COLO668 (cell line): Measurements from ENCODE around the gene MYOZ1.
A peak's percentile ranks its signal among the peaks of the same experiment; 100 is the strongest.
"Not testable (repeated sequence)": the region's sequence is repeated elsewhere in the genome, so short reads cannot be mapped to it uniquely, and the experiment has no call there.

Experiments used
- DNase-seq: peaks from one replicate; lab custom pipeline; 2025; ENCODE audit not compliant: unreplicated experiment; lab: John Stamatoyannopoulos, UW

Gene MYOZ1

GRCh38 chr10:73647875-73648651, 6.8 kb upstream of the MYOZ1 start:
- no peak for DNase-seq

- DNase-seq, result peak; percentile 64
These were observed 6.1 kb upstream of the MYOZ1 start for GRCh38 chr10:73647211-73647874.

GRCh38 chr10:73646598-73647041, 5.3 kb upstream of the MYOZ1 start:
- DNase-seq, result no peak

GRCh38 chr10:73645251-73645650, 4.0 kb upstream of the MYOZ1 start:
- DNase-seq, result no peak

- DNase-seq, result no peak
These were observed 3.5 kb upstream of the MYOZ1 start for GRCh38 chr10:73644767-73645166.

- peak; percentile 25 for DNase-seq
These were observed 2.9 kb upstream of the MYOZ1 start for GRCh38 chr10:73644015-73644743.

- DNase-seq, result no peak
These were observed 2.1 kb upstream of the MYOZ1 start for GRCh38 chr10:73643362-73643761.

- DNase-seq, result no peak
These were observed 2.0 kb downstream of the MYOZ1 start for GRCh38 chr10:73639286-73639685.

- no peak for DNase-seq
These were observed 5.5 kb downstream of the MYOZ1 start for GRCh38 chr10:73635781-73636180.

- DNase-seq, result no peak
These were observed 6.9 kb downstream of the MYOZ1 start for GRCh38 chr10:73634421-73634820.

GRCh38 chr10:73629165-73629564, 12.1 kb downstream of the MYOZ1 start:
- DNase-seq, result no peak

GRCh38 chr10:73628405-73628804, 12.9 kb downstream of the MYOZ1 start:
- no peak for DNase-seq

- DNase-seq, result no peak
These were observed 14.0 kb downstream of the MYOZ1 start for GRCh38 chr10:73627300-73627699.

GRCh38 chr10:73625884-73626752, 15.2 kb downstream of the MYOZ1 start:
- DNase-seq, result peak; percentile 92

- DNase-seq, result peak; percentile 32
These were observed 16.0 kb downstream of the MYOZ1 start for GRCh38 chr10:73625004-73625883.

GRCh38 chr10:73623056-73623455, 18.2 kb downstream of the MYOZ1 start:
- no peak for DNase-seq

- DNase-seq, result not testable (repeated sequence)
These were observed 20.3 kb downstream of the MYOZ1 start for GRCh38 chr10:73620974-73621373.

- DNase-seq, result not testable (repeated sequence)
These were observed 24.1 kb downstream of the MYOZ1 start for GRCh38 chr10:73617143-73617542.

GRCh38 chr10:73614720-73615119, 26.6 kb downstream of the MYOZ1 start:
- DNase-seq, result no peak

GRCh38 chr10:73609116-73609515, 32.2 kb downstream of the MYOZ1 start:
- DNase-seq, result no peak
